Measurements from ENCODE around the gene UTY. TPM values are rescaled to one million over a fixed set of nuclear protein-coding genes. Genes with fewer than 3 reads are reported as not detected.
"Not testable (repeated sequence)": the region's sequence is repeated elsewhere in the genome, so short reads cannot be mapped to it uniquely, and the experiment has no call there.

UTY gene
- total RNA-seq, 1 donor, result 94.3 TPM

DNA sequence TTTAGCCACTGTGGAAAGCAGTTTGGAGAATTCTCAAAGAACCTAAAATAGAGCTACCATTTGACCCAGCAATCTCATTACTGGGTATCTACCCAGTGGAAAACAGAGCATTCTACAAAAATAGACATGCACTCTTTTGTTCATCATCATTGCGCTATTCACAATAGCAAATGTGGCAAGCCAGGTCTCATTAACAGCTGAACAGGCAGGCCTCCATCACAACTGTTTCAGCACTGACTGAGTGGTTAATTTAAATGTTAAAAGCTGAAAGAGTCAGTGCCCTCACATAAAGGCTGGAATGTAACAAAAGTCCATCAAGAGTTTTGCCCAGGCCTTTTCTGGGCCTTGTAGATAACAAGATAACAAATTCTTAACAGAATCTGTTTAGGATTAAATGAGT, 166.9 kb downstream of the UTY start:
- DNase-seq (ENCODE audit: low read depth in 2 of 3, low spot score in 2 of 3), result no peak

DNA sequence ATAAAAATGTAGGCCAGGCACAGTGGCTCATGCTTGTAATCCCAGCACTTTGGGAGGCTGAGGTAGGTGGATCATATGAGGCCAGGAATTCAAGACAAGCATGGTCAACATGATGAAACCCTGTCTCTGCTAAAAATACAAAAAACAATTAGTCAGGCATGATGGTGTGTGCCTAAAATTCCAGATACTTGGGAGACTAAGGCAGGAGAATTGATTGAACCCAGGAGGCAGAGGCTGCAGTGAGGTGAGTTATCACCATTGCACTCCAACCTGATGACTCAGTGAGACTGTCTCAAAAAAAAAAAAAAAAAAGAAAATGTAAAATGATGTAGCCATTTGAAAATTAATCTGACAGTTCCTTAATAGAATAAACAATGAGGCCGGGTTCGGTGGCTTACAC, 171.9 kb downstream of the UTY start:
- no peak for DNase-seq (ENCODE audit: low read depth in 2 of 3, low spot score in 2 of 3)

- DNase-seq (ENCODE audit: low read depth in 2 of 3, low spot score in 2 of 3), result no peak
Observed at GRCh38 chrY:13300795-13301194, 179.0 kb downstream of the UTY start.

GRCh38 chrY:13299411-13299810, 180.4 kb downstream of the UTY start:
- no peak for DNase-seq (ENCODE audit: low read depth in 2 of 3, low spot score in 2 of 3)

- no peak for DNase-seq (ENCODE audit: low read depth in 2 of 3, low spot score in 2 of 3)
Observed at GRCh38 chrY:13296176-13296890, 183.5 kb downstream of the UTY start.

GRCh38 chrY:13295026-13295425, 184.8 kb downstream of the UTY start:
- DNase-seq (ENCODE audit: low read depth in 2 of 3, low spot score in 2 of 3), result no peak

DNA sequence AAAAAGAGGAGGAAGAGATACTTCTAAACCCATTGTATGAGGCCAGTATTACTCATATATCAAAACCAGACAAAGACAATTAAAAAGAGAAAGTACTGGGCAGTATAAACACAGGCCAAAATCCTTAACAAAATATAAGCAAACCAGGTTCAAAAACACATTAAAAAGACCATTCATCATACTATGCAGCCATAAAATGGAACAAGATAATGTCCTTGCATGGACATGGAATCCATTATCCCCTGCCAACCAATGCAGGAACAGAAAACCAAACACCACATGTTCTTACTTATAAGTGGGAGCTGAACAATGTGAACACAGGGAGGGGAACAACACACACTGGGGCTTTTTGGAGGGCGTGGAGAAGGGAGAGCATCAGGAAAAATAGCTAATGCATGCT, 188.6 kb downstream of the UTY start:
- DNase-seq (ENCODE audit: low read depth in 2 of 3, low spot score in 2 of 3), result no peak

GRCh38 chrY:13282151-13283054, 197.4 kb downstream of the UTY start:
- not testable (repeated sequence) for DNase-seq (ENCODE audit: low read depth in 2 of 3, low spot score in 2 of 3)

DNA sequence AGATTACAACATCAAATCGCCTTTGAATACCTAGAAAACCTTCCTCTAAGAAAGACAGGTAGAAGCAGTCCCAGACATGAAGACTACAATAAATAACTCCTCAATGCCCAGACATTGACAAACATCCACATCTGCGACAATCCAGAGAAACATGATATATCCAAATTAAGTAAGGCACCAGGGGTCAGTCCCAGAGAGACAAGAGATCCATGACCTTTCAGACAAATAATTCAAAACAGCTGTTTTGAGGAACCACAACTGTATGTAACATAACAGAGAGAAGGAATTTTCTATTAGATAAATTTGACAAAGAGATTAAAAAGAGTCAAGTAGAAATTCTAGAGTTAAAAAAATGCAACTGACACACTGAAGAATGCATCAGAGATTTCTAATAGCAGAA, 200.3 kb downstream of the UTY start:
- DNase-seq (ENCODE audit: low read depth in 2 of 3, low spot score in 2 of 3), result no peak

DNA sequence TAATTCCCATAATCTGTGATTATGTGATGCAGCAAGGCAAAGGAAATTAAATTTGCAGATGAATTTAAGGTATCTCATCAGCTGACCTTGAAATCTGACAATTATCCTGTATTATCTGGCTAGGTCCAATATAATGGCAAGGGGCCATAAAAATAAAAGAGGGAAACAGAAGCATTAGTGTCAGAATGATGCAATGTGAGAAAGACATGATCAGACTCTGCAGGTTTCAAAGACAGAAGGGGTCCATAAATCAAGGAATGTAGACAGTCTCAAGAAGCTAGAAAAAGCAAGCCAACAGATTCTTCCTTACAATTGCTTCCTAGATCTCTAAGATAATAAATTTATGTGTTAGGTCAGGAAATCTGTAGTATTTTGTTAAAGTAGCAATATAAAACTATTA, 208.1 kb downstream of the UTY start:
- no peak for DNase-seq (ENCODE audit: low read depth in 2 of 3, low spot score in 2 of 3)

- not testable (repeated sequence) for DNase-seq (ENCODE audit: low read depth in 2 of 3, low spot score in 2 of 3)
Observed at GRCh38 chrY:13253941-13254440, 225.8 kb downstream of the UTY start.

GRCh38 chrY:13250421-13250820, 229.4 kb downstream of the UTY start:
- DNase-seq (ENCODE audit: low read depth in 2 of 3, low spot score in 2 of 3), result peak in 1 of 3 donors; percentile 4

GRCh38 chrY:13243716-13244115, 236.1 kb downstream of the UTY start:
- no peak for DNase-seq (ENCODE audit: low read depth in 2 of 3, low spot score in 2 of 3)

GRCh38 chrY:13233901-13234300, 245.9 kb downstream of the UTY start:
- no peak for DNase-seq (ENCODE audit: low read depth in 2 of 3, low spot score in 2 of 3)

GRCh38 chrY:13233118-13233517, 246.7 kb downstream of the UTY start:
- no peak for DNase-seq (ENCODE audit: low read depth in 2 of 3, low spot score in 2 of 3)

GRCh38 chrY:13227354-13227953, 252.4 kb downstream of the UTY start:
- no peak for DNase-seq (ENCODE audit: low read depth in 2 of 3, low spot score in 2 of 3)

- no peak for DNase-seq (ENCODE audit: low read depth in 2 of 3, low spot score in 2 of 3)
Observed at GRCh38 chrY:13210961-13211646, 268.7 kb downstream of the UTY start.

GRCh38 chrY:13205214-13205613, 274.6 kb downstream of the UTY start:
- no peak for DNase-seq (ENCODE audit: low read depth in 2 of 3, low spot score in 2 of 3)

Data from hematopoietic multipotent progenitor cell (in vitro differentiated cells).